HepG2 (cell line): ENCODE measurements around the gene MAB21L4. TPM values are rescaled to one million over a fixed set of nuclear protein-coding genes. Genes with fewer than 3 reads are reported as not detected.

Experiments
- AHR ChIP-seq: IDR thresholded peaks from 2 replicates; pipeline ENCODE4 v1.6.1; 2018; ENCODE audit warnings: missing genetic modification reagents, missing compliant biosample characterization
- DMAP1 ChIP-seq: IDR thresholded peaks from 2 replicates; pipeline ENCODE4 v1.6.1; 2016
- FOXA1 ChIP-seq, 2 experiments: fragments of 450-650 bp in 1 of 2; sonication (generic) in 1 of 2; formaldehyde crosslinking in 1 of 2; IDR thresholded peaks; 2 replicates each; pipeline versions ENCODE4 v1.4.0 to v1.6.1; 2016 to 2020; ENCODE audit warnings: missing genetic modification reagents in 1 of 2
- HNRNPUL1 ChIP-seq: fragments of 200-400 bp; formaldehyde crosslinking; IDR thresholded peaks from 2 replicates; pipeline ENCODE4 v1.6.1; 2017; ENCODE audit warnings: low read depth, mild to moderate bottlenecking, low read length, moderate library complexity
- KAT7 ChIP-seq: IDR thresholded peaks from 2 replicates; pipeline ENCODE4 v1.6.1; 2018; ENCODE audit warnings: borderline replicate concordance, missing compliant biosample characterization
- KDM3A ChIP-seq: IDR thresholded peaks from 2 replicates; pipeline ENCODE4 v1.6.1; 2018; ENCODE audit warnings: low read depth, missing compliant biosample characterization
- MAZ ChIP-seq, 2 experiments: sonication (generic) in 1 of 2; formaldehyde crosslinking in 1 of 2; IDR thresholded peaks; 2 replicates each; pipeline versions ENCODE4 v1.5.0 to v1.6.1; 2012 to 2020; ENCODE audit warnings: low read depth in 2 of 2, mild to moderate bottlenecking in 2 of 2, borderline replicate concordance in 1 of 2, improper control_type of control experiment in 1 of 2, low read length in 1 of 2, missing genetic modification reagents in 1 of 2, moderate library complexity in 1 of 2
- MEIS1 ChIP-seq: sonication (generic); formaldehyde crosslinking; IDR thresholded peaks from 2 replicates; pipeline ENCODE4 v1.9.0; 2021; ENCODE audit warnings: mild to moderate bottlenecking, missing genetic modification reagents, moderate library complexity, borderline replicate concordance
- NFKBIZ ChIP-seq: IDR thresholded peaks from 2 replicates; pipeline ENCODE4 v1.6.1; 2018; ENCODE audit warnings: missing genetic modification reagents, missing compliant biosample characterization
- SP5 ChIP-seq: IDR thresholded peaks from 2 replicates; pipeline ENCODE4 v1.6.1; 2016; ENCODE audit warnings: low read depth, borderline replicate concordance
- ZBTB7B ChIP-seq: sonication (generic); formaldehyde crosslinking; IDR thresholded peaks from 2 replicates; pipeline ENCODE4 v1.4.0; 2020; ENCODE audit warnings: missing genetic modification reagents
- ZBTB8A ChIP-seq: sonication (generic); formaldehyde crosslinking; IDR thresholded peaks from 2 replicates; pipeline ENCODE4 v1.4.0; 2020; ENCODE audit warnings: mild to moderate bottlenecking, low read depth, missing genetic modification reagents, borderline replicate concordance
- ZFP36L2 ChIP-seq: sonication (generic); formaldehyde crosslinking; IDR thresholded peaks from 2 replicates; pipeline ENCODE4 v1.4.0; 2020; ENCODE audit warnings: missing genetic modification reagents
- ZFP82 ChIP-seq: sonication (generic); formaldehyde crosslinking; IDR thresholded peaks from 2 replicates; pipeline ENCODE4 v1.5.1; 2020; ENCODE audit warnings: mild to moderate bottlenecking, missing genetic modification reagents, borderline replicate concordance
- ZNF317 ChIP-seq: sonication (generic); formaldehyde crosslinking; IDR thresholded peaks from 2 replicates; pipeline ENCODE4 v1.5.0; 2020; ENCODE audit warnings: mild to moderate bottlenecking, missing genetic modification reagents
- ZNF337 ChIP-seq: sonication (generic); formaldehyde crosslinking; IDR thresholded peaks from 2 replicates; pipeline ENCODE4 v1.5.1; 2020; ENCODE audit warnings: missing genetic modification reagents, low read depth, mild to moderate bottlenecking, borderline replicate concordance
- ZNF460 ChIP-seq: sonication (generic); formaldehyde crosslinking; IDR thresholded peaks from 2 replicates; pipeline ENCODE4 v1.5.1; 2020; ENCODE audit warnings: missing genetic modification reagents, mild to moderate bottlenecking, borderline replicate concordance
- ZNF567 ChIP-seq: sonication (generic); formaldehyde crosslinking; IDR thresholded peaks from 2 replicates; pipeline ENCODE4 v1.8.1; 2023; ENCODE audit warnings: mild to moderate bottlenecking, missing genetic modification reagents, borderline replicate concordance
- ZNF761 ChIP-seq: sonication (generic); formaldehyde crosslinking; conservative IDR thresholded peaks from 2 replicates; pipeline ENCODE4 v1.4.0; 2020; ENCODE audit warnings: mild to moderate bottlenecking, missing genetic modification reagents
- polyA plus RNA-seq, 8 experiments: library from polyadenylated mRNA; depleted of rRNA in 3 of 8; stranded (reverse) in 7 of 8; unstranded in 1 of 8; fragments of >200 nt; fragmentation: Illumina TruSeq in 4 of 8; extraction: Trizol in 4 of 8; gene quantifications; 2 replicates each; pipeline versions ENCODE4 v1.2.1 to v1.2.3, GENCODE V29; 2011 to 2016; ENCODE audit warnings: low read depth in 4 of 8, missing spikeins in 1 of 8, mixed read lengths in 1 of 8; ENCODE audit not compliant: insufficient read depth in 1 of 8
- total RNA-seq, 5 experiments: library from RNA; depleted of rRNA; stranded (reverse); fragments of >200 nt; fragmentation: Illumina TruSeq; extraction: Trizol; gene quantifications; 2 replicates each; pipeline ENCODE4 v1.2.3, GENCODE V29; 2016; ENCODE audit warnings: low read depth in 1 of 5
- TF ChIP-seq, protein P1 (sequence below): sonication (generic); formaldehyde crosslinking; IDR thresholded peaks from 2 replicates; pipeline ENCODE4 v1.4.0; 2020; ENCODE audit warnings: mild to moderate bottlenecking, missing genetic modification reagents
- TF ChIP-seq, protein P2 (sequence below): sonication (generic); formaldehyde crosslinking; IDR thresholded peaks from 2 replicates; pipeline ENCODE4 v1.4.0; 2020; ENCODE audit warnings: low read depth, mild to moderate bottlenecking, missing genetic modification reagents
- TF ChIP-seq, protein P3 (sequence below): sonication (generic); formaldehyde crosslinking; IDR thresholded peaks from 2 replicates; pipeline ENCODE4 v1.4.0; 2020; ENCODE audit warnings: mild to moderate bottlenecking, missing genetic modification reagents
- TF ChIP-seq, protein P4 (sequence below): sonication (generic); formaldehyde crosslinking; IDR thresholded peaks from 2 replicates; pipeline ENCODE4 v1.5.0; 2020; ENCODE audit warnings: mild to moderate bottlenecking, missing genetic modification reagents, moderate library complexity

MAB21L4 gene
- total and polyA plus RNA-seq, 2 of the 13 experiments (the other 11 are each of a cell fraction or from before 2014, with no cell fraction given): 3.0 to 14.0 TPM

DNA sequence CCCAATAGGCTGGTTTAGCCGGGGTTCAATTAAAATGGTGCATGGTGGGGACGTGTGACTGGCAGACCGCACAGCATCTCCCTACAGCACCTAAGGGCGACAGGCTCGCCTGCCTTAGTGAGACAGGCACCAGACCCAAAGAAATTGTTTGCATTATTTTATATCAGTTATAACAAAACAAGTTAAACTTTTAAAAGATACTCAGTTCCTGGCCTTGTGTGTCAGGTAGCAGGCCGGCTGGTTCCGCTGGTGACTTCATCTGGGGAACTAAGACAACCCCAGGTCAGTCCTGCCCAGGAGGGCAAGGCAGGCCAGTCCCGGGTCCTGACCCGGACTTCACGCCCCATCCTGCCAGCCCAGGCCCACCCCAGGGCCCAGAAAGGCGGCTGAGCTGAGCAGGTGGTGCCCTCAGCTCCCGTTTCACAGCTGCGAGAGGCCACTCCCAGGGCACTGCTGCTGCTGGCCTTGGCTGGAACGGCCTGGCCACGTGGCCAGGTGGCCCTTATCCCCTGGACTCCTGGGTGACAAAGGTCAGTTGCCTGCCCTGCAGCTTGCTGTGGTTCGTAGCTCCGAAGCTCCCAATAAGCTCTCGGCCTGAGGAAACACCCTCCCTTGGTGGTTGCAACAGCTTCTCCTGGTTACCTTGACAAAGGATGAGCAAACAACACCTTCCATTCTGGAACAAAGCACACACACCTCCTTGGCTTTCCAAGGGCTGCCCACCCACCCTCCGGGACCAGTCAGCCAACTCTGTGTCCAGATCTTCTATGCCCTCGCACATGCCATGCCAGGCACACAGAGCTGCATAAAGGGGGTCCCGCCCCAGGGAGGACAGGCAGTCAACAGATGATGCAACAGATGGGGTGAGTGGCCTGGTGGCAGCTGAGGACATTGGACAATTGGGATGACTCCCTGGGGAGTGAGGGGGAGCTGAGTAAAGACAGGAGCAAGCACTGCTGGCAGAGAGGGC is 38.6 kb downstream of the MAB21L4 start (continued):
- peak; percentile 71; the same call in 1 of the 2 replicates for TF ChIP-seq ZNF460 (CRISPR knock-in tag)
- peak; percentile 24; the same call in 1 of the 2 replicates for TF ChIP-seq MEIS1 (CRISPR knock-in tag)
- TF ChIP-seq ZNF567: peak; percentile 71; the same call in 1 of the 2 replicates
- TF ChIP-seq ZNF761 (CRISPR knock-in tag): peak; percentile 98
- peak; percentile 80; the same call in 1 of the 2 replicates for TF ChIP-seq AHR (CRISPR knock-in tag)
- no peak for TF ChIP-seq HNRNPUL1
- TF ChIP-seq ZNF337: peak; percentile 97; the same call in 1 of the 2 replicates
- TF ChIP-seq, protein P1, sequence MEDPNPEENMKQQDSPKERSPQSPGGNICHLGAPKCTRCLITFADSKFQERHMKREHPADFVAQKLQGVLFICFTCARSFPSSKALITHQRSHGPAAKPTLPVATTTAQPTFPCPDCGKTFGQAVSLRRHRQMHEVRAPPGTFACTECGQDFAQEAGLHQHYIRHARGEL (CRISPR knock-in tag): peak; percentile 91; the same call in 1 of the 2 replicates
- TF ChIP-seq, protein P2, sequence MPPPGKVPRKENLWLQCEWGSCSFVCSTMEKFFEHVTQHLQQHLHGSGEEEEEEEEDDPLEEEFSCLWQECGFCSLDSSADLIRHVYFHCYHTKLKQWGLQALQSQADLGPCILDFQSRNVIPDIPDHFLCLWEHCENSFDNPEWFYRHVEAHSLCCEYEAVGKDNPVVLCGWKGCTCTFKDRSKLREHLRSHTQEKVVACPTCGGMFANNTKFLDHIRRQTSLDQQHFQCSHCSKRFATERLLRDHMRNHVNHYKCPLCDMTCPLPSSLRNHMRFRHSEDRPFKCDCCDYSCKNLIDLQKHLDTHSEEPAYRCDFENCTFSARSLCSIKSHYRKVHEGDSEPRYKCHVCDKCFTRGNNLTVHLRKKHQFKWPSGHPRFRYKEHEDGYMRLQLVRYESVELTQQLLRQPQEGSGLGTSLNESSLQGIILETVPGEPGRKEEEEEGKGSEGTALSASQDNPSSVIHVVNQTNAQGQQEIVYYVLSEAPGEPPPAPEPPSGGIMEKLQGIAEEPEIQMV (CRISPR knock-in tag): no peak; the same call in none of the 2 replicates
- TF ChIP-seq ZFP82 (CRISPR knock-in tag): peak; percentile 89; the same call in 1 of the 2 replicates
- peak; percentile 92; the same call in 1 of the 2 replicates for TF ChIP-seq ZBTB8A
- no peak for TF ChIP-seq NFKBIZ
- TF ChIP-seq KDM3A (CRISPR knock-in tag): peak; percentile 82
- peak; percentile 59; the same call in 1 of the 2 replicates for TF ChIP-seq ZFP36L2
- TF ChIP-seq DMAP1 (CRISPR knock-in tag): peak; percentile 99
- peak; percentile 79 for TF ChIP-seq SP5 (CRISPR knock-in tag)
- TF ChIP-seq FOXA1 (IDR thresholded peaks at IDR 0.05): no peak
- peak; percentile 76 for TF ChIP-seq FOXA1 (CRISPR knock-in tag; IDR thresholded peaks at IDR 0.05)
- TF ChIP-seq, protein P3, sequence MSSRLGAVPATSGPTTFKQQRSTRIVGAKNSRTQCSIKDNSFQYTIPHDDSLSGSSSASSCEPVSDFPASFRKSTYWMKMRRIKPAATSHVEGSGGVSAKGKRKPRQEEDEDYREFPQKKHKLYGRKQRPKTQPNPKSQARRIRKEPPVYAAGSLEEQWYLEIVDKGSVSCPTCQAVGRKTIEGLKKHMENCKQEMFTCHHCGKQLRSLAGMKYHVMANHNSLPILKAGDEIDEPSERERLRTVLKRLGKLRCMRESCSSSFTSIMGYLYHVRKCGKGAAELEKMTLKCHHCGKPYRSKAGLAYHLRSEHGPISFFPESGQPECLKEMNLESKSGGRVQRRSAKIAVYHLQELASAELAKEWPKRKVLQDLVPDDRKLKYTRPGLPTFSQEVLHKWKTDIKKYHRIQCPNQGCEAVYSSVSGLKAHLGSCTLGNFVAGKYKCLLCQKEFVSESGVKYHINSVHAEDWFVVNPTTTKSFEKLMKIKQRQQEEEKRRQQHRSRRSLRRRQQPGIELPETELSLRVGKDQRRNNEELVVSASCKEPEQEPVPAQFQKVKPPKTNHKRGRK (CRISPR knock-in tag): no peak
- peak; percentile 93 for TF ChIP-seq ZBTB7B (CRISPR knock-in tag)
- no peak; the same call in none of the 2 replicates for TF ChIP-seq KAT7 (CRISPR knock-in tag)
- TF ChIP-seq, protein P4, sequence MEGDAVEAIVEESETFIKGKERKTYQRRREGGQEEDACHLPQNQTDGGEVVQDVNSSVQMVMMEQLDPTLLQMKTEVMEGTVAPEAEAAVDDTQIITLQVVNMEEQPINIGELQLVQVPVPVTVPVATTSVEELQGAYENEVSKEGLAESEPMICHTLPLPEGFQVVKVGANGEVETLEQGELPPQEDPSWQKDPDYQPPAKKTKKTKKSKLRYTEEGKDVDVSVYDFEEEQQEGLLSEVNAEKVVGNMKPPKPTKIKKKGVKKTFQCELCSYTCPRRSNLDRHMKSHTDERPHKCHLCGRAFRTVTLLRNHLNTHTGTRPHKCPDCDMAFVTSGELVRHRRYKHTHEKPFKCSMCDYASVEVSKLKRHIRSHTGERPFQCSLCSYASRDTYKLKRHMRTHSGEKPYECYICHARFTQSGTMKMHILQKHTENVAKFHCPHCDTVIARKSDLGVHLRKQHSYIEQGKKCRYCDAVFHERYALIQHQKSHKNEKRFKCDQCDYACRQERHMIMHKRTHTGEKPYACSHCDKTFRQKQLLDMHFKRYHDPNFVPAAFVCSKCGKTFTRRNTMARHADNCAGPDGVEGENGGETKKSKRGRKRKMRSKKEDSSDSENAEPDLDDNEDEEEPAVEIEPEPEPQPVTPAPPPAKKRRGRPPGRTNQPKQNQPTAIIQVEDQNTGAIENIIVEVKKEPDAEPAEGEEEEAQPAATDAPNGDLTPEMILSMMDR (CRISPR knock-in tag): peak; percentile 50
- TF ChIP-seq MAZ (IDR thresholded peaks at IDR 0.05; ENCODE audit: borderline replicate concordance, low read depth, low read length): peak; percentile 38; the same call in 1 of the 2 replicates
- TF ChIP-seq MAZ (CRISPR knock-in tag; IDR thresholded peaks at IDR 0.05; ENCODE audit: low read depth): peak; percentile 98; the same call in 1 of the 2 replicates
- TF ChIP-seq ZNF317 (CRISPR knock-in tag): peak; percentile 93
